ENCODE data around the gene CXXC5.
A peak's percentile ranks its signal among the peaks of the same experiment; 100 is the strongest.

CXXC5 gene

GRCh38 chr5:139696167-139696893 lies 48.2 kb downstream of the CXXC5 start:
- peaks cover 72% of the 10 kb centered on the region for H3K4me1 Mint-ChIP-seq
- H3K36me3 Mint-ChIP-seq (ENCODE audit: low read depth): no peaks in the 10 kb centered on the region
- peak overlapping the region; percentile 94 to 96 (median 96) for H3K27ac Mint-ChIP-seq
- peak overlapping the region; percentile 71 to 80 (median 79) for H3K4me3 Mint-ChIP-seq
- TF ChIP-seq, protein P1, sequence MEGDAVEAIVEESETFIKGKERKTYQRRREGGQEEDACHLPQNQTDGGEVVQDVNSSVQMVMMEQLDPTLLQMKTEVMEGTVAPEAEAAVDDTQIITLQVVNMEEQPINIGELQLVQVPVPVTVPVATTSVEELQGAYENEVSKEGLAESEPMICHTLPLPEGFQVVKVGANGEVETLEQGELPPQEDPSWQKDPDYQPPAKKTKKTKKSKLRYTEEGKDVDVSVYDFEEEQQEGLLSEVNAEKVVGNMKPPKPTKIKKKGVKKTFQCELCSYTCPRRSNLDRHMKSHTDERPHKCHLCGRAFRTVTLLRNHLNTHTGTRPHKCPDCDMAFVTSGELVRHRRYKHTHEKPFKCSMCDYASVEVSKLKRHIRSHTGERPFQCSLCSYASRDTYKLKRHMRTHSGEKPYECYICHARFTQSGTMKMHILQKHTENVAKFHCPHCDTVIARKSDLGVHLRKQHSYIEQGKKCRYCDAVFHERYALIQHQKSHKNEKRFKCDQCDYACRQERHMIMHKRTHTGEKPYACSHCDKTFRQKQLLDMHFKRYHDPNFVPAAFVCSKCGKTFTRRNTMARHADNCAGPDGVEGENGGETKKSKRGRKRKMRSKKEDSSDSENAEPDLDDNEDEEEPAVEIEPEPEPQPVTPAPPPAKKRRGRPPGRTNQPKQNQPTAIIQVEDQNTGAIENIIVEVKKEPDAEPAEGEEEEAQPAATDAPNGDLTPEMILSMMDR (IDR thresholded peaks at IDR 0.05; ENCODE audit: unreplicated experiment in 3 of 3): no peak
- H3K9me3 Mint-ChIP-seq: no peaks in the 10 kb centered on the region
- peaks cover 6% of the 10 kb centered on the region for H3K27me3 Mint-ChIP-seq (ENCODE audit: low read depth)

DNA sequence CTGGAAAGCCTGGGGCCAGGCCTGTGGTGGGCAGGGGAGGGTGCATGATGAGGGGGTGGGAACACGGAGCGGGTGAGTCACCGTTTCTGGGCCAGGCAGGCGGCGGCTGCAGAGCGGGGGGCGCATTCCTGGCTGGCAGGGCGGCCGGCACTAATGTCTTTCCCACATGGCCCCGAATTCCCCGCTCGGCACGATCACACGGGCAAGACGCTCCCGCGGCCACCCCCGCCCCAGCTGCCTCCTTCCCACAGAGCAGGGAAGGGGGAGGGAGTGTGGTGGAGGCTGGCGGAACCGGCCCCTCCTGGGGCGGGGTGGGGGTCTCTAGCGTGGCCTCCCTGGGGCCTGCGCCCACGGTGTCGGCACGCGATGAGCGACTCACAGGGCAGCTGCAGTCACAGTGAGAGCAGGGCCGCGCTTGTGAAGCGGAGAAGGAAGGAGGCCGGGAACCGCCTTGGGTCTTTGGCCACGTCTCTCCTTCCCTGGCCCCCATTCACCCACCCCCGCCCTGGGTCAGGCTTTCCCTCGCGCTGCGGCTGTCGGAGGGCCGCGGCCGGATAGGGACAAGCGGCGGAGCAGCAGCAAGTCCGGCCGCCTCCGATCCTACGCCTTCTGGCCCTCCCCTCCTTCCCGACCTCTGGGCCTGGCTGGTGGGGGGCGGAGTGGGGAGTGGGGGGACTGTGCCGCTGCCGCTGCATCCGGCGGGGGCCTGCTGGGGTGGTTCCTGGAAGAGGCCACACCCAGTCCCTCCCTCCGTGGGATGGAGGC lies 48.9 kb downstream of the CXXC5 start:
- TF ChIP-seq, protein P1 (IDR thresholded peaks at IDR 0.05; ENCODE audit: unreplicated experiment in 3 of 3): no peak
- H3K27me3 Mint-ChIP-seq (ENCODE audit: low read depth): peaks cover 3% of the 10 kb centered on the region
- H3K36me3 Mint-ChIP-seq (ENCODE audit: low read depth): no peaks in the 10 kb centered on the region
- H3K9me3 Mint-ChIP-seq: no peaks in the 10 kb centered on the region
- H3K27ac Mint-ChIP-seq: peak overlapping the region; percentile 94 to 96 (median 96)
- H3K4me3 Mint-ChIP-seq: peak overlapping the region; percentile 71 to 80 (median 79)
- H3K4me1 Mint-ChIP-seq: peaks cover 70% of the 10 kb centered on the region

DNA sequence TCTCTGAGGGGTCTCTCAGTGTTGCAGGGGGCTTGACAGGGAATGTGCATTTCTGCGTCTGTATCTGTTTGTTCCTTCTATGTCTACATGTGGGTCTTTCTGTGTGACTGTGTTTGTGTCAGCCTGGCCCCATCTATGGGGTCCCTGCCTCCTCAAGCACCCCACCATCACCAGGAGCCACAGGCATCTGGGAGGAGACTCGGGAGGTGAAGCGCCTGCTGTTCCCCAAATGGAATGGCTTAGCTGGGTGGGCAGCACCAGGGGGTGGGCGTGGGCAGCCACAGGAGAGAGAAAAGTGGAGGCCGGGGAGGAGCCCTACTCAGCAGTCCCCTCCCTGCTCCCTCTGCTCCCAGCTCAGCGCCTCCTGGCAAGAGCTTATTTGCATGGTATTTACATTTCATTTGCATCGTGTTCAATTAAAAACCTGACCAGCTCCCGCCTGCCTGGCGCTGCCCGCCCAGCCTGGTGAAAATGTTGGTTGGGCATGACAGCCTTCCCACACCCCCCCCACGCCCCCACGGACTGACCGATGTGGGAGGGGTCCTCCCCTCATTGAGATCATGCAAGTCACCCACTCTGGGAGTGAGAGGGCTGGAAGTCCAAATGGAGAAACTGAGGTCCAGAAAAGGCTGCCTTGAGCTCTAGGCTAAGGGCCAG lies 50.5 kb downstream of the CXXC5 start:
- no peaks in the 10 kb centered on the region for H3K36me3 Mint-ChIP-seq (ENCODE audit: low read depth)
- TF ChIP-seq, protein P1 (IDR thresholded peaks at IDR 0.05; ENCODE audit: unreplicated experiment in 3 of 3): no peak
- H3K4me3 Mint-ChIP-seq: peak overlapping the region; percentile 70 to 77 (median 74)
- H3K9me3 Mint-ChIP-seq: no peaks in the 10 kb centered on the region
- peak overlapping the region; percentile 94 to 98 (median 96) for H3K27ac Mint-ChIP-seq
- no peaks in the 10 kb centered on the region for H3K27me3 Mint-ChIP-seq (ENCODE audit: low read depth)
- peaks cover 67% of the 10 kb centered on the region for H3K4me1 Mint-ChIP-seq

GRCh38 chr5:139699351-139699750 lies 51.2 kb downstream of the CXXC5 start:
- Mint-ChIP-seq H3K36me3 (ENCODE audit: low read depth) (no peaks in the 10 kb centered on the region), H3K4me3 (peak overlapping the region in 1 of 3 experiments; percentile 77), H3K27me3 (ENCODE audit: low read depth) (no peaks in the 10 kb centered on the region), H3K27ac (peak overlapping the region; percentile 94 to 98 (median 96)), H3K9me3 (no peaks in the 10 kb centered on the region), H3K4me1 (peaks cover 61% of the 10 kb centered on the region)
- TF ChIP-seq, protein P1 (IDR thresholded peaks at IDR 0.05; ENCODE audit: unreplicated experiment in 3 of 3): no peak

- H3K36me3 Mint-ChIP-seq (ENCODE audit: low read depth): no peaks in the 10 kb centered on the region
- peaks cover 3% of the 10 kb centered on the region for H3K27me3 Mint-ChIP-seq (ENCODE audit: low read depth)
- peak overlapping the region; percentile 58 to 94 (median 83) for H3K27ac Mint-ChIP-seq
- H3K9me3 Mint-ChIP-seq: no peaks in the 10 kb centered on the region
- H3K4me1 Mint-ChIP-seq: peaks cover 54% of the 10 kb centered on the region
- H3K4me3 Mint-ChIP-seq: peak overlapping the region in 1 of 3 experiments; percentile 6
- TF ChIP-seq, protein P1 (IDR thresholded peaks at IDR 0.05; ENCODE audit: unreplicated experiment in 3 of 3): no peak
Observed at GRCh38 chr5:139700711-139701055, 52.5 kb downstream of the CXXC5 start.
